PC-3 (cell line): ENCODE results near the gene HOXD12. TPM values are rescaled to one million over a fixed set of nuclear protein-coding genes. Genes with fewer than 3 reads are reported as not detected.

ENCODE experiments used
- ATAC-seq: fragments of 200-7000 bp; cut with Tn5 transposase; 2 replicates; pipeline ENCODE4 v1.9.1; 2020; ENCODE audit warnings: mild to moderate bottlenecking, moderate library complexity
- BruUV-seq: library from RNA; stranded (reverse); fragments of 400-500 nt; replicated peaks from 2 replicates; lab custom pipeline; 2021; lab: Mats Ljungman, UMichigan
- CTCF ChIA-PET: fragments of 300-600 bp; sonication (Branson Sonifier 250); formaldehyde crosslinking; loops from one replicate; lab custom pipeline; 2022; ENCODE audit warnings: antibody characterized with exemption; lab: Charles Lee
- POLR2A ChIA-PET: fragments of 300-600 bp; sonication (Branson Sonifier 250); formaldehyde crosslinking; loops from one replicate; lab custom pipeline; 2022; ENCODE audit warnings: antibody characterized with exemption; ENCODE audit not compliant: unreplicated experiment; lab: Charles Lee
- DNase-seq: peaks from one replicate; pipeline ENCODE4 v3.0.0-alpha.2; 2015
- H2AFZ ChIP-seq: fragments of 300-600 bp; sonication (generic); 2 replicates; pipeline ENCODE4 v1.6.0; 2016; ENCODE audit warnings: antibody characterized with exemption, low read length
- H3F3A ChIP-seq: fragments of 300-600 bp; sonication (generic); one replicate; pipeline ENCODE4 v1.6.0; 2017; ENCODE audit warnings: antibody characterized with exemption, low read length, control low read depth, mild to moderate bottlenecking; ENCODE audit not compliant: unreplicated experiment
- H3K27ac ChIP-seq: fragments of 300-600 bp; sonication (generic); 2 replicates; pipeline ENCODE4 v1.5.1; 2016; ENCODE audit warnings: mild to moderate bottlenecking, low read length
- H3K27me3 ChIP-seq: fragments of 300-600 bp; sonication (generic); 2 replicates; pipeline ENCODE4 v1.6.1; 2016; ENCODE audit warnings: low read length, mixed read lengths
- H3K36me3 ChIP-seq: fragments of 300-600 bp; sonication (generic); 2 replicates; pipeline ENCODE4 v1.6.1; 2016; ENCODE audit warnings: low read depth, mixed run types, low read length, mixed read lengths
- H3K4me1 ChIP-seq: fragments of 300-600 bp; sonication (generic); 2 replicates; pipeline ENCODE4 v1.5.1; 2016; ENCODE audit warnings: low read length; ENCODE audit not compliant: insufficient read depth
- H3K4me2 ChIP-seq: fragments of 300-600 bp; sonication (generic); 2 replicates; pipeline ENCODE4 v1.6.0; 2016; ENCODE audit warnings: low read length
- H3K4me3 ChIP-seq: fragments of 300-600 bp; sonication (generic); 2 replicates; pipeline ENCODE4 v1.5.1; 2016; ENCODE audit warnings: mild to moderate bottlenecking, low read length, mixed read lengths
- H3K79me2 ChIP-seq: fragments of 300-600 bp; sonication (generic); 2 replicates; pipeline ENCODE4 v1.6.1; 2017; ENCODE audit warnings: low read length, mixed read lengths
- H3K9ac ChIP-seq: fragments of 300-600 bp; sonication (generic); 2 replicates; pipeline ENCODE4 v1.6.0; 2016; ENCODE audit warnings: mild to moderate bottlenecking, low read length
- H3K9me2 ChIP-seq: fragments of 300-600 bp; sonication (generic); replicated peaks from 2 replicates; pipeline ENCODE4 v1.6.1; 2016; ENCODE audit warnings: mixed run types, low read length, mixed read lengths
- H3K9me3 ChIP-seq: fragments of 300-600 bp; sonication (generic); 2 replicates; pipeline ENCODE4 v1.6.1; 2016; ENCODE audit warnings: low read length, mixed read lengths
- H4K20me1 ChIP-seq: fragments of 300-600 bp; sonication (generic); 2 replicates; pipeline ENCODE4 v1.6.1; 2016; ENCODE audit warnings: low read length, mixed read lengths
- EZH2 ChIP-seq: fragments of 300-600 bp; sonication (generic); IDR thresholded peaks from one replicate; pipeline ENCODE4 v1.6.1; 2017; ENCODE audit warnings: antibody characterized with exemption, mild to moderate bottlenecking, low read length; ENCODE audit not compliant: unreplicated experiment
- EZH2phosphoT487 ChIP-seq: fragments of 300-600 bp; sonication (generic); IDR thresholded peaks from 2 replicates; pipeline ENCODE4 v1.6.1; 2018; ENCODE audit warnings: mild to moderate bottlenecking, antibody characterized with exemption, low read length, borderline replicate concordance
- intact Hi-C: fragments of 100-400 bp; cut with micrococcal nuclease; formaldehyde crosslinking; loops from 2 replicates; pipeline ENCODE4 v1.9.0; 2023
- total RNA-seq: library from RNA; depleted of rRNA; stranded (reverse); fragments of >200 nt; gene quantifications from 2 replicates; pipeline ENCODE4 v1.2.3, GENCODE V29; 2014
- TF ChIP-seq, protein P1 (sequence below): fragments of 300-600 bp; sonication (generic); conservative IDR thresholded peaks from 2 replicates; pipeline ENCODE4 v1.5.1; 2017; ENCODE audit warnings: antibody characterized with exemption, low read depth, mild to moderate bottlenecking, low read length

The HOXD12 gene
- total RNA-seq, 1 experiment from 2014 or later: not detected

DNA sequence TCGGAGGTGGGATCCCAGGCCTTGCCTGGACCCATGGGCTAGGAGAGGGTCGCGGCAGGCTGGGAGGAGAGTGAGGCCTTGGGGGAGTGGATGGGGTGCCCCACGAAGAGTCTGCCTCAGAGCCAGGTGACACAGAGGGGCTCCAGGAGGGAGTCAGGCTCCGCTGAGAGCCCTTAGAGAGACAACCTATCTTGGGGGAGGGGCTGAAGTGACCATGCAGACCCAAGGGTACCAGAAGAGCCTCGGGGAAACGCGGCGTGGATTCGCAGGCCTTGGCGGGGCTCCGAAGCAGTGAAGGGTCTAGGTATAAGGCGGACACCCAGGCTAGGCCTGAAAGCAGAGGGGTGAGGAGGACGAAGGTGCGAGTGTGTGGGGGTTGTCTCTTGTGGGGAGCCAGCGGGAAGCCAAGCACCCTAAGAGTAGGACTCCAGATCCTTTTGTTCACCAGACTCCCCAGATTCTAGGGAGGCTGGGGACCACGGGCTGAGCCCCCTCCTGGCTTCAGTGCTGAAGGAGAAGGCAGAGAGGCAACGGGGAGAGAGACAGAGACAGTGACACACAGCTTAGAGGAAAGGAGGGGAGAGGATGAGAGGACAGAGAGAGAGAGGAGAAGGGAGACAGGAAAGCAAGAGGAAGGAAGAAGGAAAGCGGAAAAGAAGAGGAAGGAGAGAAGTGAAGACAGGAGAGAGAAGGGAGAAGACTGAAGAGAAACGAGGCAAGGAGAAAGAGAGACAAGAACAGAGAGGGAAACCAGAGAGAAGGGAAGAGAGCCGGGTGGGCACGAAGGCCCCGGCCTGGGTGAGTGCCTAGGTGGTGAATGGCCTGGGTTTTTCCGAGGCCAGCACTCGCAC is 6.4 kb downstream of the HOXD12 start:
- intact Hi-C loops: no loop called here
- H3K4me2 ChIP-seq: peak overlapping the region; percentile 80
- no peaks in the 10 kb centered on the region for H4K20me1 ChIP-seq
- no peak overlapping the region for H3K27ac ChIP-seq
- no peaks in the 10 kb centered on the region for H3K79me2 ChIP-seq
- H3K4me3 ChIP-seq: peak overlapping the region; percentile 61
- POLR2A ChIA-PET: no interaction called here
- CTCF ChIA-PET: no interaction called here
- ATAC-seq (peak; percentile 9), DNase-seq (no peak)
- H3K9me2 ChIP-seq: no peaks in the 10 kb centered on the region
- TF ChIP-seq EZH2phosphoT487 (no peak), EZH2 (no peak)
- TF ChIP-seq, protein P1, sequence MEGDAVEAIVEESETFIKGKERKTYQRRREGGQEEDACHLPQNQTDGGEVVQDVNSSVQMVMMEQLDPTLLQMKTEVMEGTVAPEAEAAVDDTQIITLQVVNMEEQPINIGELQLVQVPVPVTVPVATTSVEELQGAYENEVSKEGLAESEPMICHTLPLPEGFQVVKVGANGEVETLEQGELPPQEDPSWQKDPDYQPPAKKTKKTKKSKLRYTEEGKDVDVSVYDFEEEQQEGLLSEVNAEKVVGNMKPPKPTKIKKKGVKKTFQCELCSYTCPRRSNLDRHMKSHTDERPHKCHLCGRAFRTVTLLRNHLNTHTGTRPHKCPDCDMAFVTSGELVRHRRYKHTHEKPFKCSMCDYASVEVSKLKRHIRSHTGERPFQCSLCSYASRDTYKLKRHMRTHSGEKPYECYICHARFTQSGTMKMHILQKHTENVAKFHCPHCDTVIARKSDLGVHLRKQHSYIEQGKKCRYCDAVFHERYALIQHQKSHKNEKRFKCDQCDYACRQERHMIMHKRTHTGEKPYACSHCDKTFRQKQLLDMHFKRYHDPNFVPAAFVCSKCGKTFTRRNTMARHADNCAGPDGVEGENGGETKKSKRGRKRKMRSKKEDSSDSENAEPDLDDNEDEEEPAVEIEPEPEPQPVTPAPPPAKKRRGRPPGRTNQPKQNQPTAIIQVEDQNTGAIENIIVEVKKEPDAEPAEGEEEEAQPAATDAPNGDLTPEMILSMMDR: no peak
- H3K9me3 ChIP-seq: no peaks in the 10 kb centered on the region
- peaks cover 20% of the 10 kb centered on the region for H3K27me3 ChIP-seq
- H3F3A ChIP-seq: no peaks in the 10 kb centered on the region
- BruUV-seq: no TSS peak
- H3K4me1 ChIP-seq: peaks cover 10% of the 10 kb centered on the region
- no peaks in the 10 kb centered on the region for H3K36me3 ChIP-seq
- no peak overlapping the region for H3K9ac ChIP-seq
- peak overlapping the region; percentile 59; the same call in 1 of the 2 replicates for H2AFZ ChIP-seq

DNA sequence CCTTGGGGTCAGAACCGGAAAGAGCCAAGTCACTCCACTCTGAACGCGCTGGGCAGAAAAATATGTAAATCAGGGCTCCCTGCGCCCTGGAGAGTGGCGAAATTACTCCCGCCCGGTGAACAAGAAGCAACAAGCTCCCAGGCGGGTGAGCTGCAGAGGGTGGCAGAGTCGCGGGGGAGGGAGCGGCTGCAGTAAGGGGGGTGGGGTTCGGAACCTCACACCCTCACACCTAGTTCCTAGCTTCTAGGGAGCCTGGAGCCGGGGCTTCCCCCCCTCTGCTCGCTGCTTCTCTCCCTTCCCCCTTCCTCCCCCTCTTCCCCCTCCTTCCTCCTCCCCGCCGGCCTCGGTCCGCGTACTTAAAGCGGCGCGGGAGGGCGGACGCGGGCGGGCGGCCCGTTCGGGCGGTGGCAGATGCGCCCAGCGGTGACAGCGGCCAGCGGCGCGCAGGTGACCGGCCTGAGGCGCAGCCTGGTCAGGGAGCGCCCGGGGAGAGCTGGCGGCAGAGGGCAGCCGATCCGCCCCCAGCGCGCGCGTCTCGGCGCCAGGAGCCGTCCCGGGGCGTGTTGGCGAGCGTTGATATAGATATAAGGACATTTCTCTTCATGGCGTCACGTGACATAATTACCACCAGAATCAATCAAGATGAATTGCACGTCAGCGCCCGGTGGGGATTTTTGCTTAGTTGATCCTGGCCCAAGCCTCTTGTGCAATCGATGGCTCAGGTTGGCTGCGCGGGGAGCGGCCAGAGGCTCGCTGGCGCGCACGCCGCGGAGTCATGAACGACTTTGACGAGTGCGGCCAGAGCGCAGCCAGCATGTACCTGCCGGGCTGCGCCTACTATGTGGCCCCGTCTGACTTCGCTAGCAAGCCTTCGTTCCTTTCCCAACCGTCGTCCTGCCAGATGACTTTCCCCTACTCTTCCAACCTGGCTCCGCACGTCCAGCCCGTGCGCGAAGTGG is 7.3 kb downstream of the HOXD12 start, which contains the start of gene HOXD11:
Gene HOXD11 (plus strand): TSS at position 700 of the 959 bp plus-strand sequence. CDS start 76 bp downstream, at position 776.
- intact Hi-C loops: no loop called here
- no peaks in the 10 kb centered on the region for H4K20me1 ChIP-seq
- ATAC-seq (peak; percentile 39), DNase-seq (no peak)
- BruUV-seq: no TSS peak
- peaks cover 10% of the 10 kb centered on the region for H3K4me1 ChIP-seq
- ChIA-PET CTCF (no interaction called here), POLR2A (no interaction called here)
- TF ChIP-seq, protein P1: no peak
- no peak for TF ChIP-seq EZH2phosphoT487
- no peak for TF ChIP-seq EZH2
- peak within 1 kb of the TSS; percentile 80 for H3K4me2 ChIP-seq
- no peaks in the 10 kb centered on the region for H3F3A ChIP-seq
- no peak within 1 kb of the TSS for H3K27ac ChIP-seq
- H3K9ac ChIP-seq: no peak within 1 kb of the TSS
- no peaks in the 10 kb centered on the region for H3K79me2 ChIP-seq
- no peaks in the 10 kb centered on the region for H3K9me3 ChIP-seq
- H3K4me3 ChIP-seq: peak within 1 kb of the TSS; percentile 61
- no peaks in the 10 kb centered on the region for H3K36me3 ChIP-seq
- peaks cover 20% of the 10 kb centered on the region for H3K27me3 ChIP-seq
- H2AFZ ChIP-seq: peak within 1 kb of the TSS; percentile 59; the same call in 1 of the 2 replicates
- H3K9me2 ChIP-seq: no peaks in the 10 kb centered on the region
